SJCRH30 (cell line): Measurements from ENCODE around the gene MPP4. TPM values are rescaled to one million over a fixed set of nuclear protein-coding genes. Genes with fewer than 3 reads are reported as not detected.

Experiments used
- DNase-seq, 2 experiments: peaks; one replicate each; pipeline ENCODE4 v3.0.0-alpha.2; 2015 to 2020
- H3K27ac ChIP-seq: fragments of 250-450 bp; sonication (Bioruptor Pico); 2 replicates; pipeline ENCODE4 v1.5.1; 2020; ENCODE audit warnings: mild to moderate bottlenecking, moderate library complexity
- H3K27me3 ChIP-seq: fragments of 250-450 bp; sonication (Bioruptor Pico); 2 replicates; pipeline ENCODE4 v1.5.1; 2020; ENCODE audit warnings: mild to moderate bottlenecking, moderate library complexity
- H3K36me3 ChIP-seq: fragments of 250-450 bp; sonication (Bioruptor Pico); 2 replicates; pipeline ENCODE4 v1.5.1; 2020; ENCODE audit warnings: mild to moderate bottlenecking, moderate library complexity
- H3K4me1 ChIP-seq: fragments of 250-450 bp; sonication (Bioruptor Pico); 2 replicates; pipeline ENCODE4 v1.5.1; 2020; ENCODE audit warnings: mild to moderate bottlenecking, moderate library complexity
- H3K4me3 ChIP-seq: fragments of 250-450 bp; sonication (Bioruptor Pico); 2 replicates; pipeline ENCODE4 v1.5.1; 2020; ENCODE audit warnings: mild to moderate bottlenecking, moderate library complexity
- H3K9me3 ChIP-seq: fragments of 250-450 bp; sonication (Bioruptor Pico); replicated peaks from 2 replicates; pipeline ENCODE4 v1.5.1; 2020; ENCODE audit warnings: mild to moderate bottlenecking, moderate library complexity
- total RNA-seq: library from RNA; depleted of rRNA; stranded (reverse); fragments of >200 nt; shearing (Covaris generic); gene quantifications from 2 replicates; pipeline ENCODE4 v1.2.3, GENCODE V29; 2014

MPP4 gene
- total RNA-seq, 1 experiment from 2014 or later, result 0.24 TPM

DNA sequence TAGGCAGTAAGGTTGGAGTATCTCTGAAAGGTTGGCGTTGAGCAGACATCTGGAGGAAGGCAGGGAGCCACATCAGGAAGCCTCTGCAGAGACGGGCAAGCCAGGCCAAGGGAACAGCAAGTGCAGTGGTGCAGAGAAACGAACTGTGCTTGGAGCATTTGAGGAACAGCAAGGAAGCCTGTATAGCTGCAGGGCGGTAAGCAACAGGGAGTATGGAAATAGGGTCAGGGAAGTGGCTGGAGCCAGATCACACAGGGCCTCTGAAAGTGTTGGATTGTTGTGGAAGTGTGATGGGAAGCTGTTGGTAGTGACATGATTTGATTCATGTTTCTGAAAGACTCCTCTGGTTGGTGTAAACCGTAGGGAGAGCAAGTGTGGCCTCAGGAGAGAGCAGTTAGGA, 41.7 kb downstream of the MPP4 start:
- no peaks in the 10 kb centered on the region for H3K36me3 ChIP-seq
- H3K4me1 ChIP-seq, result no peaks in the 10 kb centered on the region
- H3K27me3 ChIP-seq, result no peaks in the 10 kb centered on the region
- H3K9me3 ChIP-seq, result no peaks in the 10 kb centered on the region
- DNase-seq, result no peak
- H3K27ac ChIP-seq, result no peak overlapping the region
- no peak overlapping the region for H3K4me3 ChIP-seq

DNA sequence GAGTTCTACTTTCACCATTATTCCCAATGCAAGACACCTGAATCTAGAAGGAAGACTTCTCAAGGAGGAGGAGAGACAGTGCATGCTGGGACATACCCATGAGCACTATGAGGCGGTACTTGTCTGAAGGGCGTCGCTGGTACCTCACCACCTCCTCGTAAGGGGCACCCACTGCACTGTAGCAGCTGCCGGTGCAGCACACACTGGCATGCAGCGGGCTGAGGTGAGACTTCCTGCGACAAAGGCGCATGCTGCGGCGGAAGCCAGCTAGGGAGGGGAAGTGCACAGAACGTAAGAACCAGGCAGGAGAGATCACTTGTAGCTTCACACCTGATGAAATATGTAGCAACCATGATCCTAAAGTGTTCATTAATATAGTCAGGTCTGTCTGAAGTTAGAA, 42.3 kb downstream of the MPP4 start:
- no peaks in the 10 kb centered on the region for H3K9me3 ChIP-seq
- H3K27me3 ChIP-seq, result no peaks in the 10 kb centered on the region
- no peaks in the 10 kb centered on the region for H3K4me1 ChIP-seq
- H3K27ac ChIP-seq, result no peak overlapping the region
- DNase-seq, result no peak
- H3K36me3 ChIP-seq, result no peaks in the 10 kb centered on the region
- H3K4me3 ChIP-seq, result no peak overlapping the region

DNA sequence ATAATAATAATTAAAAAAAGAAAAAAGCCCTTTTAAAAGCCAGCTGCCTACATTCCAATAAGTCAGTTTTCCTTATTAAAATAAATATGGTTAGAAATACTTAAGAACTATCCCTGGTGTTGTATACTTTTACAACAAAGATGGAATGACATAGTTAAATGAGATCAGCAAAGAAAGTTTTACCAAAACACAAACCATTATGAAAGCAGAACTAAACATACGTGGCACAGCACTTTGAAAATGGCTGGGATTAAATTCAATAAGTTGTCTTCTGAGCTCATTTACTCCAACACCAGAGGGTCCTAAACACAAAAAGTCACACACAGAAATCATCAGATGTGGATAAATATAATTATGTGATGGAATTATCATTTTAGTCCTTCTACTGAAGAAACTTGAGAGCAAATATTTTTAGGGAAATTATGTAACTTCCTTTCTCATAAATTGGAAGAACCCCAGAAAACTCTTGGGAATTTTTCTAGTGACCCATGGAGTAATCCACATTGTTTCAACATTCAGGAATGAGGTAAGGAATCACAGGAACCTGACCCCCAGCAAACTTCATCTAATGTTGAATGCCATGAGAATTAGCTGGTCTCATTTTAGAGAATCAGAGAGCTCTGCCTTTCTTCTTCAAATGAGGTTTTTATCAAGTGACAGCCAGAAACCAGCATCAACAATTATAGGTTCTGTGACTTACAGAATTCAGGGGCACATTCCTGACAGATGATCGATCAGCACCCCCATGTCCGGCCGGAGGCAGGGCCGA, 43.6 kb downstream of the MPP4 start:
- no peaks in the 10 kb centered on the region for H3K36me3 ChIP-seq
- DNase-seq, result no peak
- no peaks in the 10 kb centered on the region for H3K4me1 ChIP-seq
- H3K9me3 ChIP-seq, result no peaks in the 10 kb centered on the region
- no peak overlapping the region for H3K27ac ChIP-seq
- H3K27me3 ChIP-seq, result no peaks in the 10 kb centered on the region
- H3K4me3 ChIP-seq, result no peak overlapping the region

DNA sequence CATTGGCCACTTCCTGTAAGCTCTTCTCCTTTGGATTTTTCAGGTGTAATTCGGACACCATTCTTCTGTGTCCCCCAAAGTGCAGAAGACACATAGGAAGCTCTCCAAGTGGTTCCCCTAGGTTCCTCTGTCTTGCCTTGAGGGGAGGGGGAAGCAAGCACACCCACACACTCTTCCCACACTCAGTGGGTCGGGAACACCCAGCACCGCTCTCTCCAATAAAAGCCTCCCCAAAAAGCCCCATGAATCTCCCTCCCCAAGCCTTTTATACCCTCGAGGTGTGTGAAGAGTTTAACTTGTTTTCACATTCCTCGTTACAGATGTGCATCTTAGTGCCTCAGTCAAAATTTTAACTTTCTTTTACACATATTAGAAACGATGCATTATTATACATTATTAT, 45.2 kb downstream of the MPP4 start:
- no peaks in the 10 kb centered on the region for H3K36me3 ChIP-seq
- H3K4me3 ChIP-seq, result no peak overlapping the region
- H3K27me3 ChIP-seq, result no peaks in the 10 kb centered on the region
- H3K4me1 ChIP-seq, result no peaks in the 10 kb centered on the region
- H3K27ac ChIP-seq, result no peak overlapping the region
- DNase-seq, result no peak
- no peaks in the 10 kb centered on the region for H3K9me3 ChIP-seq

DNA sequence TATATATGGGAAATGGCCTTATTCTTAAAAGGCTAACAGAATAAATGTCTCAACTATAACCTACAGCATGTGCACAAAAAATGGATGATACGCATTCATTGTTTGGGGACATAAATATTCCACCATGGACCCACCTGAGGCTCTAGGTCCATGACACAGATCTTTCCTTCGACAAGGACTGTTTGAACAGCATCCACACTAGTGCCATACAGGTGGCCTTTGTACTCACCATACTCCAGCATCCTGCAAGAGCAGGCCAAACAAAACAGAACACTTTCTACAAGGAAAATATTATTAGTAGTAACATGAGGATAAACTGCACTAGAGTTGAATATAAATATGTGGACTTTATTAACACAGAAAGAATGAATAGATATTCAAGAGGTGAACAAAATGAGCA, 49.0 kb downstream of the MPP4 start:
- Histone ChIP-seq H3K4me1 (no peaks in the 10 kb centered on the region), H3K36me3 (no peaks in the 10 kb centered on the region), H3K9me3 (no peaks in the 10 kb centered on the region), H3K4me3 (no peak overlapping the region), H3K27ac (no peak overlapping the region), H3K27me3 (no peaks in the 10 kb centered on the region)
- DNase-seq, result no peak

DNA sequence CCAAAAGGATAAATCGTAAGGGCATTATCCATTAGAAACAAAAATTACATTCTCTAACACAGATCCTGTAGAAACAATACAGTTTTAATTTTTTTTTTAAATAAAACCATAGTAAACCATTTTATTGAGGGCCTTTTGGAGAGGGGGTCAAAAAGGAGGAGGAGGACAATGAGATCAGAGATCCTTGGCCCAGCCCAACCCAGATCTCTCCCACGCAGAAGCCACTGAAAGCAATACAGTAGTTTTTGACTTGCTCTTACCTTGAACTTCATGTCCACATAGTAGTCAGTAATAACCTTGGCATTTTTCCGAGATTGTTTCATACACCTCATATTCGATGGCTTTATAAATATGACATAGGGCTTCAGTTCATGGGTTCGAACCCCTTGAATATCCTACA, 51.0 kb downstream of the MPP4 start:
- DNase-seq, result no peak
- no peaks in the 10 kb centered on the region for H3K9me3 ChIP-seq
- no peaks in the 10 kb centered on the region for H3K27me3 ChIP-seq
- no peak overlapping the region for H3K4me3 ChIP-seq
- no peaks in the 10 kb centered on the region for H3K4me1 ChIP-seq
- no peaks in the 10 kb centered on the region for H3K36me3 ChIP-seq
- no peak overlapping the region for H3K27ac ChIP-seq

DNA sequence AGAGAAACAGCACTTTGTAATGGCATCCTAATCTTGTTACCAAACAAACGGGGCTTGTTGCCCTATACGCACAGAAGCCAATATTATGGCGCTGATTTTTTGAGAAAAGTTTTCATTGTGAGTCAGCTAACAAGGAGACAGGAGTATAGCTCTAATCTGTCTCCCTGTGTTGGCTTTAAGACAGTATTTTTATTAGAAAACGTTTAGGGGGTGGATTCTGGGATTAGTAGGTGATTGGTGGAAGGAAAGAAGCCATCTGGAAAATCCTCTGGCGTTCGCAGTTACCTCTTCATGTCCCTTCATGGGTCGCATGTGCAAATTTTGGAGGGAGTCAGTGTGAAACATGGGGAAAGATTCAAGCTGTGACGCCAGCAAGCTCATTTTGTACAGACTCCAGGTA, 54.4 kb downstream of the MPP4 start:
- Histone ChIP-seq H3K27ac (peak overlapping the region; percentile 85), H3K27me3 (no peaks in the 10 kb centered on the region), H3K4me1 (no peaks in the 10 kb centered on the region), H3K9me3 (no peaks in the 10 kb centered on the region), H3K4me3 (peak overlapping the region; percentile 76), H3K36me3 (0 out of 2 replicates have a peak, but pooled peaks cover 2% of the 10 kb centered on the region)
- peak; percentile 29 to 55 for DNase-seq

DNA sequence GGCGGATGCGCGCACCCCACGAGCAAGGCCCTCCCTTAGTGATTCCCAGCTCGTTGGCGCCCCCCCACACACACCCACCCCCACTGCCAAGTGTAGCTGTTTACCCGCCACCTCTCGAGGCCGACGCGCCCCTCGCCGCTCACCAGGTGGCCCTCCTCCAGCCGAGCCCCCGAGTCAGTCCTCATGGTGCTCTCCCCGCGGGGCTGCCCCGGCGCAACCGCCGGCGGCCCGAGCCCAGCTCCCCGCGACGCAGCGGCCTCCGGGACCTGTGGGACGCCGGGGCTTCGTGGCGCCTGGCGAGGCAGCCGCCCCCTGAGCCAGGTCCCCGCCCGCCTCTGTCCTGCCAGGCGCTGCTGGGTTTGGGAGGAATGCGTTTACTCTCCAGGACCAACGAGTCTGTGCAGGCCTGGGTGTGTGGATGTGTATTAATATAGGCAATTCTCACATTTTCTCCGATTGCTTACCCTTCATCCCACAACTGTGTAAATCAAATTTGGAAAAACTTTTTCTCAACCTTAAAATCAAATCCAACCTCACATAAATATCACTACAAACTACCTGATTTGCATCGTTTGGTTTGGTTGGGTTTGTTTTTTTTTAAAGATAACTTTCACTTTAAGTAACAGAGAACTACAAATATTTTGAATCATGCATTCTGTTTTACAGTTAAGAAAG, 55.1 kb downstream of the MPP4 start, which contains the start of gene TMEM237:
Gene TMEM237 (minus strand): TSS at position 288 of the 675 bp plus-strand sequence. CDS start 103 bp downstream, at position 185.
- Histone ChIP-seq H3K27ac (peak within 1 kb of the TSS; percentile 85), H3K9me3 (no peaks in the 10 kb centered on the region)
- peak; percentile 65 to 67 for DNase-seq

DNA sequence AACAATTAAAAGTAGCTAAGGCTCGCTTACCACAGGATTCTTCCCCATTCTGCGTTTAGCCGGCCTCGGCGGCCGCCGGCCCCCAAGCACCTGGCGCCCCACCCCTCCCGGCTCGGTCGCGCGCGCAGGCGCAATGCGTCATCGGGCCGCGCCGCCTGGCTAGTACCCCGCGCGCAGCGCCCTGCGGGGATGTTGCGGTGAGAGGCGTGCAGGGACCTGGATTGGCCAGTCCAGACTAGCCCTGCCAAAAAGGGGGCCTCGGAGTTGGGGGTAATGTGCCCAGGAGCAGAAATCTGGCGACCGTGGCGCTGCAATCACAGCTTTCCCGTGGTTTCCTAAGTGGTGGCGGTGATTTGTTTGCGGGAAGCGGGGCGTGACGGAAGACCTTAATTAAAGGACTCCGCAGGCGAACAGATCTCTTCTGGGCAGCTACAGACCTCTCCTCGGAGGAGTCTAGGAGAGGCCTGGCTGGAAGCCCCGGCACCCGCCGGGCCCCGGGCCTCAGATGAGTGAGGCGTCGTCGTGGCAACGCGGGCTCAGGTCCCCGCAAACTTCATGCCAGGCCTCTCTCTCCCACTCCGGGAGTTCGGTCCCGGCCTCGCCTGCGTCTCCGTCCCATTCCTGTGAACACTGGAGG, 55.7 kb downstream of the MPP4 start:
- Histone ChIP-seq H3K4me3 (peak overlapping the region; percentile 76), H3K27ac (peak overlapping the region; percentile 85), H3K36me3 (0 out of 2 replicates have a peak, but pooled peaks cover 2% of the 10 kb centered on the region), H3K4me1 (no peaks in the 10 kb centered on the region), H3K27me3 (no peaks in the 10 kb centered on the region), H3K9me3 (no peaks in the 10 kb centered on the region)
- peak; percentile 86 to 87 for DNase-seq

More for the DNA sequence above, 55.1 kb downstream of the MPP4 start, which contains the start of gene TMEM237:
- Histone ChIP-seq H3K4me3 (peak within 1 kb of the TSS; percentile 76), H3K36me3 (0 out of 2 replicates have a peak, but pooled peaks cover 2% of the 10 kb centered on the region), H3K4me1 (no peaks in the 10 kb centered on the region), H3K27me3 (no peaks in the 10 kb centered on the region)

DNA sequence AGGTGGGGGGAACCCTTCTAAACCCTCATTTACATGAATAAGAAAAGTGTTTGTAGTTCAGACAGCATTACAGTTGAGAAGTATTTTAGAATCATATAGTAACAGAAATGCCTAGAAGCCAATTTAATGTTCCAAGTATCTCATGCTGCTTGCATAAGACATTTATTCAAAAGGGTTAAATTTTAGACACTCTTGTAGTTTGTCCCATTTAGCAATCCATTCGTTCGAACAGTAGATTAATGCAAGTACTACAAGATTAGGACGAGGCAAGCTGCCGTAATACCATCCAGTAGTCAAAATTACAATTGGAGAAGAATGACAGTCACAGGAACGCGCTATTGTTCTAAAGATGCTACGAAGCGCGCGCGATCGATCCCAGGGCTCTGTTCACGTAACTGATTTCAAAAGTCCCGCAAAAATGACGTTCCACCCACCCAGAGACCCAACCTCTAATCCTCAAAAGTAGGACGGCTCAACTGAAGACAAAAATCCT, 56.3 kb downstream of the MPP4 start:
- DNase-seq, result no peak
- peaks cover 4% of the 10 kb centered on the region; the same call in 1 of the 2 replicates for H3K36me3 ChIP-seq
- H3K4me1 ChIP-seq, result no peaks in the 10 kb centered on the region
- peak overlapping the region; percentile 85 for H3K27ac ChIP-seq
- no peaks in the 10 kb centered on the region for H3K27me3 ChIP-seq
- H3K4me3 ChIP-seq, result peak overlapping the region; percentile 76
- no peaks in the 10 kb centered on the region for H3K9me3 ChIP-seq

DNA sequence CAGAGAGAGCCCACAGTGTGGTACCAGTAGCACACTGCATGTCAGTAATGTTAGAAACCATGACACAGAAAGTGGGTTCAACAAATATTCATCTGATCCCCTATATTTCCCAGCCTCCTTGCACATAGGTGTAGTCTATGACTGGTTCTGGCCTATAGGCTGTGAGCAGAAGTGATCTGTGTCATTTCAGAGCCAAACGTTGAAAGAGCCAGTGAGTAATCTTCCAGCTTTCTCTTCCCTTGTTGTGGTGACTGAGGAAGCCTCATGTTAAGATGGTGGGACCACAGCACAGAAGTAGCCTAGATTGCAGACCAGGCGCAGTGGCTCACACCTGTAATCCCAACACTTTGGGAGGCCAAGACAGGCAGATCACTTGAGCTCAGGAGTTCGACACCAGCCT, 59.2 kb downstream of the MPP4 start:
- no peak for DNase-seq
- H3K9me3 ChIP-seq, result no peaks in the 10 kb centered on the region
- H3K36me3 ChIP-seq, result peaks cover 25% of the 10 kb centered on the region
- H3K4me3 ChIP-seq, result no peak overlapping the region
- H3K27me3 ChIP-seq, result no peaks in the 10 kb centered on the region
- no peaks in the 10 kb centered on the region for H3K4me1 ChIP-seq
- no peak overlapping the region for H3K27ac ChIP-seq

DNA sequence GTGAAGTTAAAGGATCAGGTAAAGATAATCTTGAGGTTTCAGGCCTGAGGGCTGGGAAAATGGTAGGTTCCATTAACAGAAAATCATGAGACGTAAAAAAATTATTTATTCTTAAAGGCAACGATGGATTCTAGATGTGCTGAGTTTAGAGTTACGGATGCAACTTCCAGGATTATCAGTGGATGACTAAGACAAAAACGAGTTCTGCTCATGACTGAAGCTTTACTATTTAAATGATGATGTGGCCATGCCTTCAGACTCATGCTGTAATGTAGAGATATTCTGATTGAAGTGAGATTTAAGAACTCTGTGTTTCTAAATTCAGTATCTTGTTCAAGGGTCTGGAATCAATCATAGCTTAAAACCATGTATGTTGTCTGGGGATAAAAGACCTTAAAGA, 60.1 kb downstream of the MPP4 start:
- peaks cover 31% of the 10 kb centered on the region for H3K36me3 ChIP-seq

DNA sequence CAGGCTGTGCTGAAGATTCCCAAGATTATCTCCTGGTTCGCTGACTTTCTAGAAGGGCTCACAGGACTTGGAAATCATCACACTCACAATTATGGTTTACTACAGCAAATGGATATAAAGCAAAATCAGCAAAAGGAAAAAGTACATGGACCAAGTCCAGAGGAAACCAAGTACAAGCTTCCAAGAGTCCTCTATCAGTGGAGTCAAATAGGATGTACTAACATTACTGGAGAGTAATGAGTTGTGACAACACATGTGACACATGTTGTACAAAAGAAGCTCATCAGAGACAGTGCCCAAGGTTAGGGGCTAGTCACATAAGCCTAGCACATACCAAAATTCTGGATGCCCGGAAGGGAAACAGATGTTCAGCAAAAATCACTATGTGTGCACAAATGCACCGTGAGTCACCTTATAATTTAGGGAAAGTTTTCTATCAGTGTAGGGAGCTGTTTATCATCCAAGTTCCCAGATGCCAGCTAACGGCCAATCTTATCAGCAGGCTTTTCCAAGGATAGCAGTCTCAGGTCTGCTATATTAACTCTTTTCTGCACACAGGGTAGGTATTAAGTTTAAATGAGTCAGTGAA, 64.7 kb downstream of the MPP4 start:
- Histone ChIP-seq H3K4me1 (peaks cover 20% of the 10 kb centered on the region), H3K27me3 (no peaks in the 10 kb centered on the region), H3K9me3 (no peaks in the 10 kb centered on the region; the same call in 1 of the 2 replicates), H3K4me3 (no peak overlapping the region), H3K27ac (no peak overlapping the region), H3K36me3 (peaks cover 67% of the 10 kb centered on the region)
- no peak for DNase-seq

More for the DNA sequence above, 60.1 kb downstream of the MPP4 start:
- Histone ChIP-seq H3K4me1 (no peaks in the 10 kb centered on the region), H3K4me3 (no peak overlapping the region), H3K9me3 (no peaks in the 10 kb centered on the region), H3K27ac (no peak overlapping the region), H3K27me3 (no peaks in the 10 kb centered on the region)
- DNase-seq, result no peak

DNA sequence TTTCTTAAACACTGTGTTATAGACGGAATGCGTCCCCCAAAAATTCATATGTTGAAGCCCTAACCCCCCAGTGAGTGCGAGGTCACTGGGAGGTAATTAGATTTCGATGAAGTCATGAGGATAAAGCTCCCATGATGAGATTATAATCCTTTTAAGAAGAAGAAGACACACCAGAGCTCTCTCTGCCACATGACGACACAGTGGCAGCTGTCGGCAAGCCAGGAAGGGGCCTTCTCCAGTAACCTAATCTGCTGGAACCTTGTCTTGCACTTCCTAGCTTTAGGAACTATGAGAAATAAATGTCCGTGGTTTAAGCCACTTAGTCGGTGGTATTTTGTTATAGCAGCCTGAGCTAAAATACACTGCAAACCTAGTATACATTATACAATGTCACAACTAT, 67.4 kb downstream of the MPP4 start:
- no peak overlapping the region for H3K4me3 ChIP-seq
- DNase-seq, result peak; percentile 62 to 80
- H3K4me1 ChIP-seq, result peaks cover 20% of the 10 kb centered on the region
- no peaks in the 10 kb centered on the region; the same call in 1 of the 2 replicates for H3K9me3 ChIP-seq
- peak overlapping the region; percentile 30 for H3K27ac ChIP-seq
- H3K36me3 ChIP-seq, result peaks cover 73% of the 10 kb centered on the region
- no peaks in the 10 kb centered on the region for H3K27me3 ChIP-seq
